ENCODE results near the gene CAMK2D.

GRCh38 chr4:113462286-113462685 is 299.3 kb downstream of the CAMK2D start:
- no peak for TF ChIP-seq CTCF (IDR thresholded peaks at IDR 0.05; ENCODE audit: borderline replicate concordance, extremely low read depth, low read length, poor library complexity, severe bottlenecking)
- no peak for TF ChIP-seq EZH2 (IDR thresholded peaks at IDR 0.05; ENCODE audit: borderline replicate concordance, low read depth, low read length, severe bottlenecking)

All from DND-41 (cell line).